NCI-H82 treated with DMSO at 0.1 percent for 48 hours (cell line): ENCODE measurements around the gene PHKB.
"Not testable (repeated sequence)": the region's sequence is repeated elsewhere in the genome, so short reads cannot be mapped to it uniquely, and the experiment has no call there.

Source experiments
- DNase-seq: peaks from one replicate; lab custom pipeline; 2025; ENCODE audit not compliant: unreplicated experiment; lab: John Stamatoyannopoulos, UW

The PHKB gene

GRCh38 chr16:47667956-47668355, 206.8 kb downstream of the PHKB start:
- no peak for DNase-seq

DNA sequence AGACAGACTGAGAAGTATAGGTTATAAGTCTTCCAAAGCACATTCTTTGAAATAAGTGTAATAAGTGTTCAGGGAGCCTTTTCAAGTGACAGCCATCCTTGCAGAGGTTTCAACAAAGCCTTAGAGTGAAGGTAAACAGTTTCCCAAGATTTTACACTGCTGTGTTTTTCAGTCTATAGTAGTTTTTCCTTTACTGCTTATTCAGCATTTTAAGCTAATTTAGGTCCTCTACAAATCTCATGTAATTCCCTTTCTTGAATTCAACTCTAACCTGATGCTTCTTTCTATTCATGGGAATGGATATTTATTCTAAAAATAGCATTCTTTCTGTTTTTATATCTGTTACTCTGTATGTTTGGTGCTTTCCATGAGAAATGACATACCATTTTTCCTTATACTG, 211.3 kb downstream of the PHKB start:
- no peak for DNase-seq

DNA sequence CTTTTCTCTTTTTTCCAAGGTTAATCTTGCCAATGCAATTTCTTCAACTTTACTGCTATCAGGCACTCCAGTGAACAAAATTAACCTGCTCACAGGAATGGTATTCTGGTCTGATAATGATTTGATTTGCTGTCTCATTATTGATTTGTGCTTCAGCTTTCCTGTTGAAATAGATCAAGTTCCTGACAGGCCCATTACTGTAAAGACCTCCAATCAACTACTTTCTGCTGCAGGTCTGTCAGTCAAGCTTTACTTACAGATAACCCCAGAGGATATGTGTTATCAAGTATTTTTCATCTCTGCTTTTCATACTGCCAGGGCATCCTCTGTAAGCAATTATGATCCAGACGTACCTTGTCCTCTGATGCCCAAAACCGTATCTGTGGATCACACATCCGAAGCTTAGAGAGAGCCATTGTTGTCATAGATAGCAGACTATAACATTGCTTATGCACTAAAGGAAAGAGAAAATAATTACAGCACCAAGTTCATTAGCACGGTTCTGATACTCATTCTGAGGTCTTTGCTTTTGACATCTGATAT, 215.6 kb downstream of the PHKB start:
- DNase-seq: no peak

GRCh38 chr16:47681571-47681970, 220.4 kb downstream of the PHKB start:
- DNase-seq: not testable (repeated sequence)

- DNase-seq: no peak
These were observed 226.6 kb downstream of the PHKB start for GRCh38 chr16:47687694-47688093.

GRCh38 chr16:47693226-47693625, 232.1 kb downstream of the PHKB start:
- no peak for DNase-seq

- DNase-seq: no peak
These were observed 233.4 kb downstream of the PHKB start for GRCh38 chr16:47694543-47694942.

- DNase-seq: no peak
These were observed 234.6 kb downstream of the PHKB start for GRCh38 chr16:47695756-47696155.

DNA sequence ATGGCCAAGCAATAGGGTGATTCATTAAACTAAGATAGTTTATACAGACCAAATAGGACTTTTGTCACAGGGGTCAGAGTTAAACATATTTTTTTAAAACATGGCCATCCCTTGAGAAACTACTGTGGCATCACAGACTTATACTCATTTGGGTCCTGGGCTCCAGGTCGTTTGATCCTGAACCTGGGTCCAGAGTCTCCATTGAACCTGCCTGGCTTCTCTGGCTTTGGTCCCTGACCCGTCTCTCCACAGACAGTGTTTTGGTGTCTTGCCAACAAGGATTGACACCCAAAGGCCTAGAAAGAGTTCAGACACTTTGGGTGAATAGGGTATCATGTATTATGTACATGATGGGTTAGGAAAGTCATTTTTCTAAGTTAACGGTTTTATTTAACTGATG, 236.7 kb downstream of the PHKB start:
- no peak for DNase-seq

GRCh38 chr16:47699106-47699505, 238.0 kb downstream of the PHKB start:
- DNase-seq: no peak

DNA sequence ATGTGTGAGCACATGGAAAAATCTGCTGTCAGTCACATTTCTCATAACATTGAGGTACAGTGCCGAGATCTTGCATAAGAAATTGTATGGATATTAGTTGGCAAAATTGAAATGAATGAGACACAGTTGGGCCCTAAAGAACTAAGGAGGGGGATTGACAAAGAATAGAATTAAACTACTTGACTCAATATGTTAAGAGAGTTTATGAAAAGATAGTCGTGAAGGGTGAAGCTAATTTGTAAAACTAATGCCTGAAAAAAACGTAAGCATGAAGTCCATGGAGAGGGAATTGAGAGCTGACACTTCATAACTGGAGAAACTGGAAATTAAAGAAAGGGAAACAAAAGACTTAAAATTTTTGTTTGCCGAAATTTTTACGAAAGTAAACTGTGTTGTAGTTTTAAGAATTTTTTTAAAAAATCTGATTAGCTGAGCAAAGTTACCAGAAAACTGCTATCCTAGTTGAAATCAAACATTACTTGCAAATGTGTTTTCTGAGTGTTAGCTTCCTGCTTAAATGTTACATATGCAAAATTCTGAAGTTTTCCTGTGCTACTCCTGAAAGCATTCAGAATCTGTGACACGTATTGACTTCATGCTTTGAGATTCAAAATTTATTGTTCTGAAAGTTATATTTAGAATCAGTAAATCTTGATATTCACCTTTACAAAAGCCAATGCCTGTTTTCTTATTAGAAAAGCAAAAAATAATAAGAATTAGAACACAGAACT, 239.9 kb downstream of the PHKB start:
- DNase-seq: no peak

DNA sequence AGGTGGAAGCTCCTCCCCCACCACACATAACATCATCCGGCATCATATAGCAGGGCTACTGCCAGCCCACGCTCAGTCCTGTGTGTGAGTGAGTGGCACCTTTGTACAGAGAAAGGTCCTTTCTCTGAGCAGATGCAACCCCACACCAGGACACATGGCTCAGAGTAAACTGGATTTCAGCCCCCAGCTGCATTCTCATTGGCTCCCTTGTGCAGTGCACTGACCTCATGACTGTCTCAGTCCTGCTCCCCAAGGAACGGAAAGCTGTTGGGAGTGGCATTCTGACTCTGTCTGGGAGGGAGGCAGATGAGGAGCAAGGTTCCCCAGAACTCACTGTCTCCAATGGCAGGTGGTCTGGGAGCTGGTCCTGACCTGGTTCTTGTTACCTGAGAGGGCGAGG, 244.1 kb downstream of the PHKB start:
- DNase-seq: peak; percentile 6

- DNase-seq: no peak
These were observed 250.7 kb downstream of the PHKB start for GRCh38 chr16:47711809-47712208.

DNA sequence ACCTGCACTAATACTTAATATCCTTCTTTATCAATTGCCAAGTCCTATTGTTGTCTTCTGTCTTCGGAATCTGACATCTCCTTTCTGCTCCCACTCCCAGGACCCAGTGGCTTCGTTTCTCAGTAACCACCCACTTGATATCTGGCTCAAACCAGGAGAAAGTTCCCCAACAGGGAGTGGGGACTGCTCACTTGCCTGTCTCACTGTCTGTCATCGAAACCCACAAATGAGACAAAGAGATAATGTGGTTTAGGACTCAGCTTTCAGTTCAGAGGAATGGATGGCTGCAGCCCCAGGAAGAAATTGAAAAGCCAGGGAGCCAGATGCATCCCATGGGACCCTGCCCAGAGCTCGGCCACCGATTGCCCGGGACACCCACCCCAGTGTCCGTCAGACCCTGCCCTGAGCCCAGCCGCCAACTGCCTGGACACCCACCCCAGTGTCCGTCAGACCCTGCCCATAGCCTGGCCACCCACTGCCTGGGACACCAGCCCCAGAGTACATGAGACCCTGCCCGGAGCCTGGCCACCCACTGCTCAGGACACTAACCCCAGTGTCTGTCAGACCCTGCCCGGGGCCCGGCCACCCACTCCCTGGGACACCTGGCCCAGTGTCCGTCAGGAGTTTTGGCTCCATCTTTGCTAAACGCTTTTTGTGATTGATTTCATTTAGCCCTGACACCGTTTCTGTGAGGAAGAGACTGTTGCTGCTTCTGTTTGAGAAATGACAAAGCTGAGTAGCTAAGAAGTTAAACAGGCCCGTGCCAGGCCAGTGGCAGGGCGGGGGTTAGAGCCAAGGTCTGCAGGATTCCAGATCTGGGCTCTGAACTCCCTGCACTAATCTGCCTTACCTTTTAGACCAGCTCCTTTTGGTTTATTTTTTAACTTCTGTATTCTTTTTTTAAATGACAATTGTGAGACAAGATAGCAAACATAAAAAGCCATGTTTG, 251.4 kb downstream of the PHKB start:
- no peak for DNase-seq

DNA sequence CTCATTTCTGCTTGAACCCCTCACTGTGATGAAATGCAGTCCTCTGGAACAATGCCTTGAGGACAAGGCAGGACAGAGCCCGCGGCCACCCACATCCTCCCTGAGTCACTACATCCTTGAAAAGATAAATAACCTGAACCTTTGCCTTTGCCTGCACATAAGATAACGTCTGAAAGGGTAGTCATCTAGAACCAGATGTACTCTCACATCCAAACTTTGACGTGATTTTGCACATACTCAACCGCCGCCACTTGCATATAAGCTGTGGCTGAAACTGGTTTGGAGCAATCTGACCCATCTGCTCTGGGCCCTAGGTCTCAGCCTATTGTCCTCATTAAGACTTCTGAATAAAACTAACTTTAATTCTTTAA, 252.1 kb downstream of the PHKB start:
- DNase-seq: no peak

DNA sequence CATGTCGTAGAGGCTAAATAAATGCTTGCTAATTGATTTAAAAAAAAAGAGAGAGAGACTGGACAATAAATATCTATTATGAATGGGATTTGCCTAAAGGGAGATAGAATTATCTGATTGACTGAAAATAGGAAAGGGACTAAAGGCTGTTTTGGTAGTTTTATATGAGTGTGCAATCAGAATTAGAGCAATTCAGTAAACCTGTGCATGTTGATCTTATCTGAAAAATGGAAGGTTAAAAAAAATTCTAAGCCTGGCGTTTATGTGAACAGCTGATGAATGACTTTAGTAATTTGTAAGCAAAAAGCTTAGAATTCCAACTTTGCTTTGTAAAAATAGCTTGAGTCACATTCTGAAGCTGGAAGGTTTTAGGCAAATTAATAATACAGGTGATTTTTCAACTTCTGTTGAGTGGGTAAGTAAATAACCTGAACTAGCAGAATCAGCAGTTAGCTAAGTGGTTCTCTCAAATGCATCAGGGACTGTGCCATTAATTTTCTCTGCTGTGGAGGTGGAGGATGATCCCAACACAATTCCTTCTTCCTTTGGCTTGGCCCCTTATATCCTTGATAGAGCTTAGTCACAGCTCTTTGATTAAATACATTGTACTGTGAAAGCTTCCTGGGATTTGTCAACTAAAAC, 254.4 kb downstream of the PHKB start:
- peak; percentile 5 for DNase-seq

DNA sequence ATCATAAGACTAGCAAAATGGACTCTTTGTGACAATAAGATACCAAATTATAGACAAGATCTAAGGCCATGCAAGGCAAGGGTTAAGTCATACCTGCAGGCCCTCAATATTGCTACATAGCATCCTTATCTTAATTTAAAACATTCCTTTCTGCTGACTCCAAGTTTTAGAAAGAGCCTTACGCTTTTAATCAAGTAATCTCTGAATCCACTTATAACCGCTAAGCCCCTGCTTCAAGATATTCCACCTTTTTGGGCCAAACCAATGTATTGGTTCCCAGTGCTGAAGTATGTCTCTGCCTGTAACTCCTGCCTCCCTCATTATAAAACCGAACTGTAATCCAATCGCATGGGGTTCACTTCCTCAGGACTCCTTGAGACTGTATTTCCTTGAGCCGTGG, 255.4 kb downstream of the PHKB start:
- DNase-seq: peak; percentile 14

- DNase-seq: no peak
These were observed 258.6 kb downstream of the PHKB start for GRCh38 chr16:47719713-47720112.

GRCh38 chr16:47721006-47721637, 260.0 kb downstream of the PHKB start:
- DNase-seq: no peak

DNA sequence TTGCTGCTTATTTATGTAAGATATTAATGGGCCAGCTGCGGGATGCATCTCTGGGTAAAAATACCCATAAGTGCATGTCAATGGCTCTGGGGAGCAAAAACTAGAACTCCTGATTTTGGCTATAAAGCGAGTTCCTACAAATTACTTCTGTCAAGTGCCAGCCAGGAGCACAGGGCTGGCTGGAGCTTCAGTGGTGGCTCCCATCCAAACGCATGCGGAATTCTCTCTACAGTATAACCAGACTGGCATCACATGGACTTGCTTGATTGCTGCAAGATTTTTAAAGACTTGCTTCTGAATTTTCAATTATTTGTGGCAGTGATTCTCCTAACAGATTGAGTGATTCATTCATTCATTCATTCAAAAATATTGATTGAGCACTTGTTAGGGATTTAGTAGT, 260.9 kb downstream of the PHKB start:
- no peak for DNase-seq
